Measurements from ENCODE around the gene UPF1. TPM values are rescaled to one million over a fixed set of nuclear protein-coding genes. Genes with fewer than 3 reads are reported as not detected.

The UPF1 gene
- total RNA-seq, 1 experiment from 2014 or later: 78.8 TPM

- Histone ChIP-seq H3F3A (ENCODE audit: insufficient read depth, low read depth) (peaks cover 25% of the 10 kb centered on the region; the same call in 1 of the 2 replicates), H3K9me2 (ENCODE audit: insufficient read depth) (no peaks in the 10 kb centered on the region), H3K27ac (no peak overlapping the region), H3K4me3 (no peak overlapping the region), H3K4me2 (no peak overlapping the region), H3K9me3 (ENCODE audit: insufficient read depth, low read depth) (no peaks in the 10 kb centered on the region), H3K4me1 (replicated peaks; ENCODE audit: insufficient read depth) (0 out of 2 replicates have a peak, but pooled peaks cover 4% of the 10 kb centered on the region), H4K20me1 (ENCODE audit: insufficient read depth) (peaks cover 62% of the 10 kb centered on the region), H3K79me2 (ENCODE audit: low read depth) (0 out of 2 replicates have a peak, but pooled peaks cover 3% of the 10 kb centered on the region), H2AFZ (no peak overlapping the region), H3K36me3 (ENCODE audit: low read depth) (peaks cover 32% of the 10 kb centered on the region), H3K27me3 (ENCODE audit: insufficient read depth, low read depth) (no peaks in the 10 kb centered on the region)
- POLR2A ChIA-PET (ENCODE audit: unreplicated experiment): no interaction called here
- DNase-seq: no peak
- BruUV-seq (replicated peaks): no TSS peak
- intact Hi-C loops (cut with micrococcal nuclease; ENCODE audit: unreplicated experiment): no loop called here
- CTCF ChIA-PET: no interaction called here
- TF ChIP-seq EZH2 (IDR thresholded peaks at IDR 0.05; ENCODE audit: low read depth) (no peak), CTCF (conservative IDR thresholded peaks at IDR 0.05) (no peak)
These were observed 25.5 kb downstream of the UPF1 start for GRCh38 chr19:18857223-18857622.

GRCh38 chr19:18858906-18859646 lies 27.3 kb downstream of the UPF1 start:
- Histone ChIP-seq H3K36me3 (ENCODE audit: low read depth) (peaks cover 37% of the 10 kb centered on the region), H3K79me2 (ENCODE audit: low read depth) (0 out of 2 replicates have a peak, but pooled peaks cover 3% of the 10 kb centered on the region), H4K20me1 (ENCODE audit: insufficient read depth) (peaks cover 54% of the 10 kb centered on the region), H3K4me1 (replicated peaks; ENCODE audit: insufficient read depth) (0 out of 2 replicates have a peak, but pooled peaks cover 6% of the 10 kb centered on the region), H3K9me3 (ENCODE audit: insufficient read depth, low read depth) (no peaks in the 10 kb centered on the region), H3K27me3 (ENCODE audit: insufficient read depth, low read depth) (no peaks in the 10 kb centered on the region), H3K4me3 (no peak overlapping the region), H3F3A (ENCODE audit: insufficient read depth, low read depth) (peaks cover 31% of the 10 kb centered on the region; the same call in 1 of the 2 replicates), H2AFZ (no peak overlapping the region), H3K4me2 (no peak overlapping the region), H3K27ac (no peak overlapping the region), H3K9me2 (ENCODE audit: insufficient read depth) (no peaks in the 10 kb centered on the region)
- ChIA-PET CTCF (no interaction called here), POLR2A (ENCODE audit: unreplicated experiment) (no interaction called here)
- no TSS peak for BruUV-seq (replicated peaks)
- TF ChIP-seq CTCF (conservative IDR thresholded peaks at IDR 0.05): no peak
- no peak for TF ChIP-seq EZH2 (IDR thresholded peaks at IDR 0.05; ENCODE audit: low read depth)
- DNase-seq: no peak
- intact Hi-C loops (cut with micrococcal nuclease; ENCODE audit: unreplicated experiment): no loop called here

GRCh38 chr19:18859676-18860301 lies 28.0 kb downstream of the UPF1 start:
- no peak overlapping the region for H3K4me3 ChIP-seq
- 0 out of 2 replicates have a peak, but pooled peaks cover 6% of the 10 kb centered on the region for H3K4me1 ChIP-seq (replicated peaks; ENCODE audit: insufficient read depth)
- no peaks in the 10 kb centered on the region for H3K79me2 ChIP-seq (ENCODE audit: low read depth)
- ChIA-PET POLR2A (ENCODE audit: unreplicated experiment) (no interaction called here), CTCF (no interaction called here)
- no peak for DNase-seq
- H4K20me1 ChIP-seq (ENCODE audit: insufficient read depth): peaks cover 57% of the 10 kb centered on the region
- no peak overlapping the region for H2AFZ ChIP-seq
- peaks cover 35% of the 10 kb centered on the region; the same call in 1 of the 2 replicates for H3F3A ChIP-seq (ENCODE audit: insufficient read depth, low read depth)
- H3K36me3 ChIP-seq (ENCODE audit: low read depth): peaks cover 31% of the 10 kb centered on the region
- intact Hi-C loops (cut with micrococcal nuclease; ENCODE audit: unreplicated experiment): no loop called here
- BruUV-seq (replicated peaks): no TSS peak
- H3K9me3 ChIP-seq (ENCODE audit: insufficient read depth, low read depth): no peaks in the 10 kb centered on the region
- H3K4me2 ChIP-seq: no peak overlapping the region
- TF ChIP-seq CTCF (conservative IDR thresholded peaks at IDR 0.05) (no peak), EZH2 (IDR thresholded peaks at IDR 0.05; ENCODE audit: low read depth) (no peak)
- no peaks in the 10 kb centered on the region for H3K9me2 ChIP-seq (ENCODE audit: insufficient read depth)
- no peaks in the 10 kb centered on the region for H3K27me3 ChIP-seq (ENCODE audit: insufficient read depth, low read depth)
- no peak overlapping the region for H3K27ac ChIP-seq
